Measurements from ENCODE around the gene SPZ1. TPM values are rescaled to one million over a fixed set of nuclear protein-coding genes. Genes with fewer than 3 reads are reported as not detected.
"Not testable (repeated sequence)": the region's sequence is repeated elsewhere in the genome, so short reads cannot be mapped to it uniquely, and the experiment has no call there.

SPZ1 gene
- total RNA-seq, 1 experiment from 2014 or later = not detected

- intact Hi-C loops (cut with micrococcal nuclease) = loop anchor here (5.0 to 10.0 kb wide), 2 partner anchors 59 to 327 kb away; partner anchors contain the start of gene ZFYVE16
- POLR2A ChIA-PET (ENCODE audit: unreplicated experiment) = no interaction called here
- H3K4me1 ChIP-seq (ENCODE audit: insufficient read depth, low read length) = no peaks in the 10 kb centered on the region
These were observed 28.4 kb downstream of the SPZ1 start for GRCh38 chr5:80348171-80348570.

GRCh38 chr5:80351019-80351418, 31.2 kb downstream of the SPZ1 start:
- H3K4me1 ChIP-seq (ENCODE audit: insufficient read depth, low read length); H3K27ac ChIP-seq (ENCODE audit: low read length); H3K9ac ChIP-seq (ENCODE audit: low read length); H4K20me1 ChIP-seq (ENCODE audit: low read length); POLR2A ChIA-PET (ENCODE audit: unreplicated experiment); CTCF ChIA-PET; H3K4me2 ChIP-seq (ENCODE audit: low read length); H3K79me2 ChIP-seq (ENCODE audit: low read length); H3K9me3 ChIP-seq (ENCODE audit: low read length); BruUV-seq (replicated peaks); H3K27me3 ChIP-seq (ENCODE audit: low read length); H3K9me2 ChIP-seq (replicated peaks; ENCODE audit: low read length); ATAC-seq; H3K4me3 ChIP-seq (ENCODE audit: low read length); DNase-seq; H3K36me3 ChIP-seq (ENCODE audit: low read depth, low read length); intact Hi-C loops (cut with micrococcal nuclease); H3F3A ChIP-seq (ENCODE audit: low read length, unreplicated experiment); H2AFZ ChIP-seq (ENCODE audit: low read length): not testable (repeated sequence)

More at GRCh38 chr5:80348171-80348570, 28.4 kb downstream of the SPZ1 start:
- Histone ChIP-seq H3K27ac (ENCODE audit: low read length) (no peak overlapping the region), H3K9ac (ENCODE audit: low read length) (no peak overlapping the region), H3K36me3 (ENCODE audit: low read depth, low read length) (no peaks in the 10 kb centered on the region), H3F3A (ENCODE audit: low read length, unreplicated experiment) (no peaks in the 10 kb centered on the region), H2AFZ (ENCODE audit: low read length) (no peak overlapping the region), H3K4me3 (ENCODE audit: low read length) (no peak overlapping the region), H3K9me2 (replicated peaks; ENCODE audit: low read length) (no peaks in the 10 kb centered on the region), H3K4me2 (ENCODE audit: low read length) (no peak overlapping the region), H3K79me2 (ENCODE audit: low read length) (no peaks in the 10 kb centered on the region), H3K27me3 (ENCODE audit: low read length) (no peaks in the 10 kb centered on the region), H4K20me1 (ENCODE audit: low read length) (no peaks in the 10 kb centered on the region), H3K9me3 (ENCODE audit: low read length) (no peaks in the 10 kb centered on the region)
- no peak for DNase-seq
- ATAC-seq = no peak
- CTCF ChIA-PET = no interaction called here
- TF ChIP-seq CTCF (conservative IDR thresholded peaks at IDR 0.05; ENCODE audit: low read depth, low read length) = no peak
- no peak for TF ChIP-seq EZH2 (IDR thresholded peaks at IDR 0.05; ENCODE audit: low read length, unreplicated experiment)
- no peak for TF ChIP-seq EZH2phosphoT487 (IDR thresholded peaks at IDR 0.05; ENCODE audit: borderline replicate concordance, low read length)
- BruUV-seq (replicated peaks) = no TSS peak

- Histone ChIP-seq H3K4me1 (ENCODE audit: insufficient read depth, low read length) (no peaks in the 10 kb centered on the region), H3K36me3 (ENCODE audit: low read depth, low read length) (no peaks in the 10 kb centered on the region), H3K27ac (ENCODE audit: low read length) (no peak overlapping the region), H2AFZ (ENCODE audit: low read length) (no peak overlapping the region), H3K9ac (ENCODE audit: low read length) (no peak overlapping the region), H3K4me3 (ENCODE audit: low read length) (no peak overlapping the region), H3K79me2 (ENCODE audit: low read length) (no peaks in the 10 kb centered on the region), H3K4me2 (ENCODE audit: low read length) (no peak overlapping the region), H3K27me3 (ENCODE audit: low read length) (no peaks in the 10 kb centered on the region), H3K9me2 (replicated peaks; ENCODE audit: low read length) (no peaks in the 10 kb centered on the region), H3K9me3 (ENCODE audit: low read length) (no peaks in the 10 kb centered on the region), H3F3A (ENCODE audit: low read length, unreplicated experiment) (no peaks in the 10 kb centered on the region), H4K20me1 (ENCODE audit: low read length) (no peaks in the 10 kb centered on the region)
- DNase-seq (no peak), ATAC-seq (no peak)
- POLR2A ChIA-PET (ENCODE audit: unreplicated experiment) = no interaction called here
- intact Hi-C loops (cut with micrococcal nuclease) = no loop called here
- no TSS peak for BruUV-seq (replicated peaks)
- TF ChIP-seq CTCF (conservative IDR thresholded peaks at IDR 0.05; ENCODE audit: low read depth, low read length) = no peak
- TF ChIP-seq EZH2 (IDR thresholded peaks at IDR 0.05; ENCODE audit: low read length, unreplicated experiment) = no peak
- no peak for TF ChIP-seq EZH2phosphoT487 (IDR thresholded peaks at IDR 0.05; ENCODE audit: borderline replicate concordance, low read length)
- CTCF ChIA-PET = no interaction called here
These were observed 35.9 kb downstream of the SPZ1 start for GRCh38 chr5:80355686-80356085.
